GM19023 (cell line): Measurements from ENCODE around the gene NR2F1.
"Not testable (repeated sequence)": the region's sequence is repeated elsewhere in the genome, so short reads cannot be mapped to it uniquely, and the experiment has no call there.

Experiments used
- ATAC-seq: cut with Tn5 transposase; IDR thresholded peaks from one replicate; pipeline ENCODE4 v1.9.1; 2021; ENCODE audit warnings: mild to moderate bottlenecking, moderate library complexity; ENCODE audit not compliant: unreplicated experiment

NR2F1 gene

GRCh38 chr5:93582677-93583438, at the start of gene NR2F1:
TSS of gene NR2F1 (plus strand) at chr5:93583222. CDS start at chr5:93585024, 1,802 bp downstream.
- no peak for ATAC-seq

GRCh38 chr5:93545872-93546271, 37.1 kb upstream of the NR2F1 start:
- no peak for ATAC-seq

GRCh38 chr5:93549594-93549993, 33.4 kb upstream of the NR2F1 start:
- not testable (repeated sequence) for ATAC-seq

GRCh38 chr5:93557021-93557604, 25.9 kb upstream of the NR2F1 start:
- no peak for ATAC-seq

GRCh38 chr5:93566091-93566490, 16.9 kb upstream of the NR2F1 start:
- no peak for ATAC-seq

- no peak for ATAC-seq
These were observed 15.6 kb upstream of the NR2F1 start for GRCh38 chr5:93567424-93567823.

- ATAC-seq, result no peak
These were observed 13.5 kb upstream of the NR2F1 start for GRCh38 chr5:93569300-93570160.

GRCh38 chr5:93570294-93571113, 12.5 kb upstream of the NR2F1 start:
- no peak for ATAC-seq

- ATAC-seq, result no peak
These were observed 11.7 kb upstream of the NR2F1 start for GRCh38 chr5:93571114-93571949.

GRCh38 chr5:93572101-93572607, 10.9 kb upstream of the NR2F1 start:
- no peak for ATAC-seq

GRCh38 chr5:93572608-93573353, 10.2 kb upstream of the NR2F1 start:
- ATAC-seq, result no peak

- no peak for ATAC-seq
These were observed 9.4 kb upstream of the NR2F1 start for GRCh38 chr5:93573354-93574351.

- ATAC-seq, result no peak
These were observed 8.3 kb upstream of the NR2F1 start for GRCh38 chr5:93574491-93575305.

GRCh38 chr5:93575461-93576414, 7.3 kb upstream of the NR2F1 start:
- ATAC-seq, result no peak

- no peak for ATAC-seq
These were observed 5.8 kb upstream of the NR2F1 start for GRCh38 chr5:93576994-93577853.
